ENCODE measurements around the gene PRXL2B. TPM values are rescaled to one million over a fixed set of nuclear protein-coding genes. Genes with fewer than 3 reads are reported as not detected.
"Not testable (repeated sequence)": the region's sequence is repeated elsewhere in the genome, so short reads cannot be mapped to it uniquely, and the experiment has no call there.

PRXL2B gene
- total RNA-seq, 5 donors from 2014 or later (not counting 1 experiment from before 2014, with no cell fraction given) = 17.3 to 37.6 (median 35.3) TPM

DNA sequence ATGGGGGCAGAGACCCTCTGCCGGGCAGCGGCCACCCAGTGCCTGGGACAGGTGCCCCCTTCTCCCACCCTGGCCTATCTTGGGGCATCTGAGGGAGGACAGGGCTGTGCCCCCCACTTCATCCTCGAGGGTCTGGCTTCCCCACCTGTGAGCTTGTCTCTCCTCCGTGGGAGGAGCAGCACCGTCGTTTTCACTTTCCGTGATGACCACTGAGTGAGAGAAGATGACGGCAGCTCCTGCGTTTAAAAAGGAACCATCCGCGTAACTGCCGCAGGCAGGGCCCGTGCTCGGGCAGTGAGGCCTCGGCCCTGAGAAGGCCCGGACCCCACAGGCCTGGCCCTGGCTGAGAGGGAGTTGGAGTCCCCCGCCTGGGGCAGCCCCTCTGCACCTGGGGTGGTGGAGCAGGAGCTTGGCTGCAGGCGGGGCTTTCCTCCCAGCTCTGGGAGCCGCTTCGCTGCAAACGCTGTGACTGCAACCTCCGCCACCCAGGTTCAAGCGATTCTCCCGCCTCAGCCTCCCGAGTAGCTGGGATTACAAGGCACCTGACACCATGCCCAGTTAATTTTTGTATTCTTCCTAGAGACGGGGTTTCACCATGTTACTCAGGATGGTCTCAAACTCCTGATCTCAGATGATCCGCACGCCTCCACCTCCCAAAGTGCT lies 37.1 kb upstream of the PRXL2B start:
- H3K36me3 Mint-ChIP-seq; H3K9me3 ChIP-seq; H3K27me3 ChIP-seq (replicated peaks in 1 of 2; ENCODE audit: control insufficient read depth in 2 of 2, extremely low read depth in 1 of 2, insufficient read depth in 2 of 2, low read length in 1 of 2); H3K36me3 ChIP-seq (ENCODE audit: control insufficient read depth in 2 of 2, extremely low read depth in 1 of 2, insufficient read depth in 1 of 2, low read length in 1 of 2); ATAC-seq (replicated peaks in 1 of 4); H3K27me3 Mint-ChIP-seq; DNase-seq; CTCF ChIA-PET; H3K9me3 Mint-ChIP-seq: not testable (repeated sequence)
- peak overlapping the region; percentile 98 for H3K27ac Mint-ChIP-seq
- Histone ChIP-seq H3K4me3 (ENCODE audit: control insufficient read depth in 1 of 2, extremely low read depth in 1 of 2, low read length in 1 of 2) (peak overlapping the region in 1 of 2 donors; percentile 71), H3K4me1 (ENCODE audit: control insufficient read depth in 1 of 2, extremely low read depth in 1 of 2, insufficient read depth in 2 of 2, low read length in 2 of 2) (peaks cover 3 to 59% of the 10 kb centered on the region in 2 experiments), H3K27ac (ENCODE audit: low read length) (peak overlapping the region; percentile 99)
- H3K4me3 Mint-ChIP-seq = peak overlapping the region; percentile 28 to 91 (median 80)
- peaks cover 16 to 43% (median 30%) of the 10 kb centered on the region in 3 donors for H3K4me1 Mint-ChIP-seq
- WGBS (ENCODE audit: insufficient coverage) = 84% methylated on average over 8 of the region's 28 CpGs
- POLR2A ChIA-PET = interaction anchor here in 1 of 2 donors (0.7 kb wide), 1 partner anchor 23 kb away, joined by 3 read pairs; the partner anchor contains the start of gene PANK4

DNA sequence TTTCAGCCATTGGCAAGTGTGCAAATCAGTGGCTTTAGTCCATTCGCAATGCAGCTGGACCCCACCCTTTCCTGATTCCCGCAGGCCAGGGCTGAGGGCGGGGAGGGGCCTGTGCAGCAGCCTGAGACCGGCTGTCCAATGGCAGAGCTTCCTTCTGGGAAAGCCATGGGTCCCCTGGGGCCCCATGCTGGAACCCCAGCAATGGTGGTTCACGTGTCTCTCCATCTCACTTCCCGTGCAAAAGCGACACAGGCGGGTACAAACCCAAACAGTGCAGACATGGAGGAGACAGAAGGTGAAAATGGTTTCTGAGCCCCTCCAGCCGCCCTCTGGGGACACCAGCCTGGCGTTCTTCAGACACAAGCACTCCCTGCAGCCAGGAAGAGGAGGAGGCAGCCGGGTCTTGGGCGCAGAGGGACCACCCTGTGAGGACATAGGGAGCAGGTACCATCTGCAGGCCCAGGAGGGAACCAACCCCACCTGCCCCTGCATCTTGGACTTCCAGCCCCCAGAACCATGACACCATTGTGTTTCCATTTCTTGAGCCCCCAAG lies 36.2 kb upstream of the PRXL2B start:
- H3K27me3 ChIP-seq (replicated peaks in 1 of 2; ENCODE audit: control insufficient read depth in 2 of 2, extremely low read depth in 1 of 2, insufficient read depth in 2 of 2, low read length in 1 of 2); H3K4me3 ChIP-seq (ENCODE audit: control insufficient read depth in 1 of 2, extremely low read depth in 1 of 2, low read length in 1 of 2); H3K36me3 ChIP-seq (ENCODE audit: control insufficient read depth in 2 of 2, extremely low read depth in 1 of 2, insufficient read depth in 1 of 2, low read length in 1 of 2); H3K4me3 Mint-ChIP-seq; POLR2A ChIA-PET; H3K27ac ChIP-seq (ENCODE audit: low read length); H3K27me3 Mint-ChIP-seq; H3K9me3 ChIP-seq; H3K9me3 Mint-ChIP-seq; H3K36me3 Mint-ChIP-seq; DNase-seq; CTCF ChIA-PET; ATAC-seq (replicated peaks in 1 of 4): not testable (repeated sequence)
- peaks cover 10 to 59% of the 10 kb centered on the region in 2 experiments for H3K4me1 ChIP-seq (ENCODE audit: control insufficient read depth in 1 of 2, extremely low read depth in 1 of 2, insufficient read depth in 2 of 2, low read length in 2 of 2)
- 83% methylated on average over 1 of the region's 12 CpGs for WGBS (ENCODE audit: insufficient coverage)
- H3K27ac Mint-ChIP-seq = peak overlapping the region; percentile 82 to 92
- H3K4me1 Mint-ChIP-seq = peaks cover 20 to 45% (median 30%) of the 10 kb centered on the region in 3 donors

DNA sequence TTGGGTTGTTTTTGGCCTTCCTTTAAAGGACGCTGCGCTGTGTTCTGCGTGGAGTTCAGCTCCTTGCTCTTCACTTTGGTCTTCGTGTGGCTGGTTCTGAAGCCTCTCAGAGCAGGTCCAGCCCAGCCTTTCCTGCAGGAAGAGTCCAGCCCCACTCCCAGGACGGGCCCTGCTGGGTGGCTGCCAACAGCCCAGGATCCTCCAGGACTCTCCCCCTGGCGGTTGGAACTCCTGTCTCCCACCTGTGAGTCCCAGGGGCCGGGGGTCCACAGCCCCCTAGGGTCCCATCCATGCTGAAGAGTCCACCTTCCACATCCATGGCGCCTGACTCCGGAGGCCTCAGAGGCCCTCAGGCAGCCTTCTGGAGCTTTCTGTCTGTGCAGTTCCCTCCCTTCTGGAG lies 35.0 kb upstream of the PRXL2B start:
- POLR2A ChIA-PET; H3K36me3 ChIP-seq (ENCODE audit: control insufficient read depth in 2 of 2, extremely low read depth in 1 of 2, insufficient read depth in 1 of 2, low read length in 1 of 2); H3K27ac ChIP-seq (ENCODE audit: low read length); H3K36me3 Mint-ChIP-seq; H3K9me3 ChIP-seq; H3K4me3 ChIP-seq (ENCODE audit: control insufficient read depth in 1 of 2, extremely low read depth in 1 of 2, low read length in 1 of 2); H3K4me3 Mint-ChIP-seq; ATAC-seq (replicated peaks in 1 of 4); H3K9me3 Mint-ChIP-seq; DNase-seq; CTCF ChIA-PET; H3K27me3 ChIP-seq (replicated peaks in 1 of 2; ENCODE audit: control insufficient read depth in 2 of 2, extremely low read depth in 1 of 2, insufficient read depth in 2 of 2, low read length in 1 of 2); H3K27me3 Mint-ChIP-seq: not testable (repeated sequence)
- 94% methylated on average over 3 of the region's 9 CpGs for WGBS (ENCODE audit: insufficient coverage)
- Mint-ChIP-seq H3K27ac (peak overlapping the region; percentile 78 to 82), H3K4me1 (peaks cover 25 to 54% (median 38%) of the 10 kb centered on the region in 3 donors)
- H3K4me1 ChIP-seq (ENCODE audit: control insufficient read depth in 1 of 2, extremely low read depth in 1 of 2, insufficient read depth in 2 of 2, low read length in 2 of 2) = peaks cover 12 to 59% of the 10 kb centered on the region in 2 experiments

DNA sequence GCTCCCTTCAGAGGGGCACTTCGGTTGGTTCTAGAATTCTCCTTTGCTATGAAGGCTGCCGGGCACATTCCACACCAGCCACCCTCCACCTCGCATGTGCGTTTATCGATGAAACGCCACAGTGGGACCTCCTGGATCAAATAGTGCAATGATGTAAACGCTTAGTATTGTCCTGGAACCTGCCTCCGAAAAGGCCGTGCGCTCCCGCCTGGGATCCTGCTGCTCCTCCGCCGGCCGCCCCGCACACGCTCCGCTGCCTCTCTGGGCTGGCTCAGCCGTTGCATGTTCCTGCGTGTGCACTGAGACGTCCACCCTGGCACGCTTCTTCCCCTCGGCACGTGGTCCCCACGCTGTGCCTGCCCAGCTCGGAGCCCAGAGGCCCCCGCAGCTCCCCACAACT lies 34.4 kb upstream of the PRXL2B start:
- 99% methylated on average over 15 of the region's 26 CpGs for WGBS (ENCODE audit: insufficient coverage)
- no peaks in the 10 kb centered on the region for H3K36me3 ChIP-seq (ENCODE audit: control insufficient read depth in 2 of 2, extremely low read depth in 1 of 2, insufficient read depth in 1 of 2, low read length in 1 of 2)
- peaks cover 30 to 54% (median 39%) of the 10 kb centered on the region in 3 donors for H3K4me1 Mint-ChIP-seq
- H3K4me1 ChIP-seq (ENCODE audit: control insufficient read depth in 1 of 2, extremely low read depth in 1 of 2, insufficient read depth in 2 of 2, low read length in 2 of 2) = peaks cover 12 to 62% of the 10 kb centered on the region in 2 experiments
- H3K9me3 Mint-ChIP-seq = no peaks in the 10 kb centered on the region
- H3K27ac ChIP-seq (ENCODE audit: low read length) = no peak overlapping the region
- no peak for DNase-seq
- no peak for ATAC-seq (replicated peaks in 1 of 4)
- POLR2A ChIA-PET = no interaction called here
- no peak overlapping the region for H3K4me3 ChIP-seq (ENCODE audit: control insufficient read depth in 1 of 2, extremely low read depth in 1 of 2, low read length in 1 of 2)
- CTCF ChIA-PET = no interaction called here
- H3K4me3 Mint-ChIP-seq = no peak overlapping the region
- no peaks in the 10 kb centered on the region for H3K27me3 Mint-ChIP-seq
- no peaks in the 10 kb centered on the region for H3K9me3 ChIP-seq
- peaks cover 3% of the 10 kb centered on the region for H3K36me3 Mint-ChIP-seq
- H3K27ac Mint-ChIP-seq = no peak overlapping the region
- H3K27me3 ChIP-seq (replicated peaks in 1 of 2; ENCODE audit: control insufficient read depth in 2 of 2, extremely low read depth in 1 of 2, insufficient read depth in 2 of 2, low read length in 1 of 2) = no peaks in the 10 kb centered on the region

DNA sequence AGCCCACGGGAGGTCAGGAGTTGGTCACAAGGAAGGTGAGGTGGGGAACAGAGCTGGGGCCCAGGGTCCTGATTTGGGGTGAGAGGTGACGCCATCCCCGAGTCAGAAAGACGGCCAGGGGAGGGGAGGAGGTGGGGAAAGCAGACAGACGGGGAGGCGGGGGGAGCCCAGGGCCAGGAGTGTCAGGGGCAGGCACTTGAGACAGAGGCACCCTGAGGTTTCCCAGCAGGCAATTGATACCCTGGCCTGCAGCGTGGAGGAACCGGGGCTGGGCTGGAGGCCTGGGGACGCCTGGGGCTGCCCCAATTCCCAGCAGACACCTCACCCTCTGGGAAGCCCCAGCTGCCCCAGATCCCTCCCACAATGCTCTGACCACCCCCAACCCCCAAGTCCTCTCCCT lies 33.5 kb upstream of the PRXL2B start:
- CTCF ChIA-PET; POLR2A ChIA-PET; H3K36me3 Mint-ChIP-seq; H3K27ac ChIP-seq (ENCODE audit: low read length); H3K27me3 ChIP-seq (replicated peaks in 1 of 2; ENCODE audit: control insufficient read depth in 2 of 2, extremely low read depth in 1 of 2, insufficient read depth in 2 of 2, low read length in 1 of 2); DNase-seq; H3K27ac Mint-ChIP-seq; H3K9me3 ChIP-seq; H3K4me3 ChIP-seq (ENCODE audit: control insufficient read depth in 1 of 2, extremely low read depth in 1 of 2, low read length in 1 of 2); H3K4me3 Mint-ChIP-seq; H3K9me3 Mint-ChIP-seq; ATAC-seq (replicated peaks in 1 of 4); H3K36me3 ChIP-seq (ENCODE audit: control insufficient read depth in 2 of 2, extremely low read depth in 1 of 2, insufficient read depth in 1 of 2, low read length in 1 of 2); H3K27me3 Mint-ChIP-seq: not testable (repeated sequence)
- peaks cover 38 to 55% (median 41%) of the 10 kb centered on the region in 3 donors for H3K4me1 Mint-ChIP-seq
- peaks cover 19 to 62% of the 10 kb centered on the region in 2 experiments for H3K4me1 ChIP-seq (ENCODE audit: control insufficient read depth in 1 of 2, extremely low read depth in 1 of 2, insufficient read depth in 2 of 2, low read length in 2 of 2)
- WGBS (ENCODE audit: insufficient coverage) = no CpG with 5 or more reads among the region's 9 CpGs

DNA sequence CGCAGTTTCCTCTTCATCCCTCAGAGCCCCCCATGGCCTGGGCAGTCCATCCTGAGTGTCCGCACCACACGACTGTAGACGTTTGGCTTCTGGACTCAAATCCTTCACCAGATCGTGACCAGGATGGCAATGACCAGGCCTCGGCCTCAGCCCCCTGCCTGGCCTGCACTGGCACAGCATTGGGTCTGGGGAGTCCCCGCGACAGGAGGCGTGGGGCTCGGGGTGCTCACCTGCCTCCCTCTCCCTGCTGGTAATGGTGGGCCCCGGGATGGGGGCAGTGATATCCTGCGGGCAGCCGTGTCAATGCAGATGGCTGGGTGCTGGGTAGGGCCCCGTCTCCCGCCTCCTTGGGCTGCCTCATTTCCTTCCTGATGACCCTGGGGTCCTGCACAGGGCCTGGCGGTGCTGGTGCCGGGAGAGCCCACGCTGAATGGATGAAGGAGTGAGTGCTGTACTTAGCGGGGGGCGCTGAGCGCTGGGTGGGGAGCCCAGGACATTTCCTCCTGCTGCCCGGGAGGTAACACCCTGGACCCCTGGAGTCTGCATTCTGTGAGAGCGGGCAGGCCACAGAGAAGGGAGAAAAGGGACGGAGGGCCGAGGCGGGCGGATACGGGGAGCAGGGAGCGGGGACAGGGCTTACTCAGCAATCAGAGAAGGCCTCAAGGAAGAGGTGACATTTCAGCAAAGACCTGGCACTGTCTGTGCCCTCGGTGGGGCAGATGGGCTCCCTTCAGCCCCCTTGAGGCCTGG lies 32.5 kb upstream of the PRXL2B start:
- H3K4me3 Mint-ChIP-seq = peak overlapping the region in 1 of 3 donors; percentile 98
- no peaks in the 10 kb centered on the region for H3K27me3 Mint-ChIP-seq
- peaks cover 3% of the 10 kb centered on the region for H3K36me3 Mint-ChIP-seq
- ChIA-PET POLR2A (no interaction called here), CTCF (no interaction called here)
- no peaks in the 10 kb centered on the region for H3K9me3 Mint-ChIP-seq
- H3K4me1 Mint-ChIP-seq = peaks cover 43 to 57% (median 43%) of the 10 kb centered on the region in 3 donors
- H3K4me3 ChIP-seq (ENCODE audit: control insufficient read depth in 1 of 2, extremely low read depth in 1 of 2, low read length in 1 of 2) = no peak overlapping the region
- H3K27me3 ChIP-seq (replicated peaks in 1 of 2; ENCODE audit: control insufficient read depth in 2 of 2, extremely low read depth in 1 of 2, insufficient read depth in 2 of 2, low read length in 1 of 2) = no peaks in the 10 kb centered on the region
- H3K4me1 ChIP-seq (ENCODE audit: control insufficient read depth in 1 of 2, extremely low read depth in 1 of 2, insufficient read depth in 2 of 2, low read length in 2 of 2) = peaks cover 17 to 63% of the 10 kb centered on the region in 2 experiments
- H3K27ac Mint-ChIP-seq = peak overlapping the region in 1 of 2 donors; percentile 19
- H3K27ac ChIP-seq (ENCODE audit: low read length) = no peak overlapping the region
- no peak for ATAC-seq (replicated peaks in 1 of 4)
- no peak for DNase-seq
- H3K36me3 ChIP-seq (ENCODE audit: control insufficient read depth in 2 of 2, extremely low read depth in 1 of 2, insufficient read depth in 1 of 2, low read length in 1 of 2) = peaks cover 2 to 12% of the 10 kb centered on the region in 2 donors
- WGBS (ENCODE audit: insufficient coverage) = 87% methylated on average over 26 of the region's 30 CpGs
- H3K9me3 ChIP-seq = no peaks in the 10 kb centered on the region

Data from T-cell (primary cell).